ENCODE measurements around the gene NSF.

DNA sequence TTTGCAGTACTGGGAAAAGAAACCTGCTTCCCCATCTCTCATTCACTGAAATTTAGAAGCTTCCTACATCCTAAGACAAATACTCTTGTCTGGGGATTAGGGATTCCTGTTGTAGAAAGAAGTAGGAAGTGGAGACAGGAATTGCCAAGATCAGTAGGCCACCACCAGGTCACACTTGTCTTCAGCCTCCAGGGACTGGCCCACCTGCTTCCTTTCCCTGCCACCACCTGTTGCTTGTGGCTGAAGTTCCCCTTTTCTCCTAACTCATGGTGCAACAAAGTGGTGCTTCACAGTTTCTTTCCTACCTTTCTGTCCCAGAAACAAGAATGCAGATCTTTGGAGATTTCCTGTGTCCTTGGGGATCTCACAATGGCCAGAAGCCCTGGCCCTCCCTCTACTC, 145.6 kb downstream of the NSF start:
- TF ChIP-seq POLR2AphosphoS5 (IDR thresholded peaks at IDR 0.05; ENCODE audit: low read depth, low read length) (no peak), TAF1 (IDR thresholded peaks at IDR 0.05; ENCODE audit: borderline replicate concordance, insufficient read depth, low read length) (no peak), SIN3A (IDR thresholded peaks at IDR 0.05; ENCODE audit: borderline replicate concordance, insufficient read depth, low read length) (no peak)
- TF ChIP-seq, protein P1, sequence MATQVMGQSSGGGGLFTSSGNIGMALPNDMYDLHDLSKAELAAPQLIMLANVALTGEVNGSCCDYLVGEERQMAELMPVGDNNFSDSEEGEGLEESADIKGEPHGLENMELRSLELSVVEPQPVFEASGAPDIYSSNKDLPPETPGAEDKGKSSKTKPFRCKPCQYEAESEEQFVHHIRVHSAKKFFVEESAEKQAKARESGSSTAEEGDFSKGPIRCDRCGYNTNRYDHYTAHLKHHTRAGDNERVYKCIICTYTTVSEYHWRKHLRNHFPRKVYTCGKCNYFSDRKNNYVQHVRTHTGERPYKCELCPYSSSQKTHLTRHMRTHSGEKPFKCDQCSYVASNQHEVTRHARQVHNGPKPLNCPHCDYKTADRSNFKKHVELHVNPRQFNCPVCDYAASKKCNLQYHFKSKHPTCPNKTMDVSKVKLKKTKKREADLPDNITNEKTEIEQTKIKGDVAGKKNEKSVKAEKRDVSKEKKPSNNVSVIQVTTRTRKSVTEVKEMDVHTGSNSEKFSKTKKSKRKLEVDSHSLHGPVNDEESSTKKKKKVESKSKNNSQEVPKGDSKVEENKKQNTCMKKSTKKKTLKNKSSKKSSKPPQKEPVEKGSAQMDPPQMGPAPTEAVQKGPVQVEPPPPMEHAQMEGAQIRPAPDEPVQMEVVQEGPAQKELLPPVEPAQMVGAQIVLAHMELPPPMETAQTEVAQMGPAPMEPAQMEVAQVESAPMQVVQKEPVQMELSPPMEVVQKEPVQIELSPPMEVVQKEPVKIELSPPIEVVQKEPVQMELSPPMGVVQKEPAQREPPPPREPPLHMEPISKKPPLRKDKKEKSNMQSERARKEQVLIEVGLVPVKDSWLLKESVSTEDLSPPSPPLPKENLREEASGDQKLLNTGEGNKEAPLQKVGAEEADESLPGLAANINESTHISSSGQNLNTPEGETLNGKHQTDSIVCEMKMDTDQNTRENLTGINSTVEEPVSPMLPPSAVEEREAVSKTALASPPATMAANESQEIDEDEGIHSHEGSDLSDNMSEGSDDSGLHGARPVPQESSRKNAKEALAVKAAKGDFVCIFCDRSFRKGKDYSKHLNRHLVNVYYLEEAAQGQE (IDR thresholded peaks at IDR 0.05; ENCODE audit: insufficient read depth in 1 of 2, low read depth in 2 of 2, low read length in 2 of 2): no peak

Measured in PFSK-1 (cell line).